ENCODE results near the gene RASAL2.
"Not testable (repeated sequence)": the region's sequence is repeated elsewhere in the genome, so short reads cannot be mapped to it uniquely, and the experiment has no call there.

The RASAL2 gene

GRCh38 chr1:178354816-178355215 is 260.9 kb downstream of the RASAL2 start:
- DNase-seq = no peak

- DNase-seq = no peak
Observed at GRCh38 chr1:178356299-178356698, 262.4 kb downstream of the RASAL2 start.

GRCh38 chr1:178358456-178358855 is 264.6 kb downstream of the RASAL2 start:
- DNase-seq = no peak

- no peak for DNase-seq
Observed at GRCh38 chr1:178360421-178360820, 266.5 kb downstream of the RASAL2 start.

GRCh38 chr1:178361847-178362246 is 267.9 kb downstream of the RASAL2 start:
- DNase-seq = no peak

- DNase-seq = no peak
Observed at GRCh38 chr1:178362747-178363146, 268.8 kb downstream of the RASAL2 start.

- no peak for DNase-seq
Observed at GRCh38 chr1:178364782-178365181, 270.9 kb downstream of the RASAL2 start.

GRCh38 chr1:178367151-178367550 is 273.2 kb downstream of the RASAL2 start:
- no peak for DNase-seq

GRCh38 chr1:178368208-178368607 is 274.3 kb downstream of the RASAL2 start:
- no peak for DNase-seq

GRCh38 chr1:178371235-178371634 is 277.3 kb downstream of the RASAL2 start:
- no peak for DNase-seq

GRCh38 chr1:178371933-178372388 is 278.1 kb downstream of the RASAL2 start:
- DNase-seq = no peak

- DNase-seq = no peak
Observed at GRCh38 chr1:178374016-178374415, 280.1 kb downstream of the RASAL2 start.

GRCh38 chr1:178376008-178376407 is 282.1 kb downstream of the RASAL2 start:
- DNase-seq = no peak

GRCh38 chr1:178379807-178380206 is 285.9 kb downstream of the RASAL2 start:
- no peak for DNase-seq

- no peak for DNase-seq
Observed at GRCh38 chr1:178382372-178382771, 288.5 kb downstream of the RASAL2 start.

GRCh38 chr1:178385662-178386061 is 291.8 kb downstream of the RASAL2 start:
- no peak for DNase-seq

- DNase-seq = no peak
Observed at GRCh38 chr1:178388418-178389145, 294.7 kb downstream of the RASAL2 start.

GRCh38 chr1:178389441-178389840 is 295.5 kb downstream of the RASAL2 start:
- DNase-seq = no peak

- DNase-seq = not testable (repeated sequence)
Observed at GRCh38 chr1:178390280-178390679, 296.4 kb downstream of the RASAL2 start.

- DNase-seq = no peak
Observed at GRCh38 chr1:178393370-178393769, 299.5 kb downstream of the RASAL2 start.

GRCh38 chr1:178396789-178397188 is 302.9 kb downstream of the RASAL2 start:
- DNase-seq = no peak

GRCh38 chr1:178397678-178398077 is 303.8 kb downstream of the RASAL2 start:
- DNase-seq = no peak

- DNase-seq = no peak
Observed at GRCh38 chr1:178399177-178399728, 305.3 kb downstream of the RASAL2 start.

GRCh38 chr1:178405137-178405536 is 311.2 kb downstream of the RASAL2 start:
- no peak for DNase-seq

- DNase-seq = no peak
Observed at GRCh38 chr1:178407215-178407614, 313.3 kb downstream of the RASAL2 start.

Measured in hematopoietic multipotent progenitor cell treated with erythropoietin and hydrocortisone succinate and interleukin-3 and kit ligand, for 6 days (in vitro differentiated cells).